HG03280 (cell line): Measurements from ENCODE around the gene HAS3.

Source experiments
- ATAC-seq: cut with Tn5 transposase; IDR thresholded peaks from one replicate; pipeline ENCODE4 v1.9.1; 2021; ENCODE audit warnings: mild to moderate bottlenecking, moderate library complexity; ENCODE audit not compliant: unreplicated experiment

HAS3 gene

GRCh38 chr16:69089091-69089910 is 16.2 kb upstream of the HAS3 start:
- no peak for ATAC-seq

- no peak for ATAC-seq
Measured at GRCh38 chr16:69093974-69094373, 11.5 kb upstream of the HAS3 start.

GRCh38 chr16:69094501-69094900 is 11.0 kb upstream of the HAS3 start:
- no peak for ATAC-seq

GRCh38 chr16:69095193-69095592 is 10.3 kb upstream of the HAS3 start:
- ATAC-seq = no peak

- ATAC-seq = no peak
Measured at GRCh38 chr16:69100071-69100691, 5.3 kb upstream of the HAS3 start.

- ATAC-seq = no peak
Measured at GRCh38 chr16:69106491-69107315, 1.2 kb downstream of the HAS3 start.

- ATAC-seq = no peak
Measured at GRCh38 chr16:69107316-69107962, 2.0 kb downstream of the HAS3 start.

GRCh38 chr16:69108064-69108904 is 2.8 kb downstream of the HAS3 start:
- ATAC-seq = no peak

GRCh38 chr16:69108905-69109252 is 3.4 kb downstream of the HAS3 start:
- no peak for ATAC-seq

- ATAC-seq = no peak
Measured at GRCh38 chr16:69109486-69110270, 4.2 kb downstream of the HAS3 start.

GRCh38 chr16:69110406-69110805 is 5.0 kb downstream of the HAS3 start:
- ATAC-seq = no peak

GRCh38 chr16:69111216-69111875 is 5.9 kb downstream of the HAS3 start:
- no peak for ATAC-seq

- no peak for ATAC-seq
Measured at GRCh38 chr16:69111876-69112230, 6.4 kb downstream of the HAS3 start.

GRCh38 chr16:69112285-69113129 is 7.1 kb downstream of the HAS3 start:
- ATAC-seq = peak; percentile 58

- no peak for ATAC-seq
Measured at GRCh38 chr16:69113216-69113615, 7.8 kb downstream of the HAS3 start.

- no peak for ATAC-seq
Measured at GRCh38 chr16:69114346-69114975, 9.0 kb downstream of the HAS3 start.

- no peak for ATAC-seq
Measured at GRCh38 chr16:69114976-69115355, 9.5 kb downstream of the HAS3 start.

GRCh38 chr16:69115361-69115760 is 9.9 kb downstream of the HAS3 start:
- ATAC-seq = no peak
